SK-N-SH (cell line): ENCODE measurements around the gene CACUL1. TPM values are rescaled to one million over a fixed set of nuclear protein-coding genes. Genes with fewer than 3 reads are reported as not detected.

Experiments
- CTCF ChIA-PET: fragments of 300-600, 350-600 bp; formaldehyde crosslinking; extraction: SDS; loops from one replicate; lab custom pipeline; 2021; lab: Yijun Ruan, JAX
- POLR2A ChIA-PET: fragments of 350-600 bp; sonication (Branson Sonifier 250); formaldehyde crosslinking; extraction: SDS; loops from one replicate; lab custom pipeline; 2020; ENCODE audit warnings: antibody characterized with exemption, inconsistent platforms; lab: Yijun Ruan, JAX
- DNase-seq: peaks from one replicate; pipeline ENCODE4 v3.0.0; 2012
- H2AFZ ChIP-seq: fragments of 200-600 bp; sonication (generic); 2 replicates; pipeline ENCODE4 v1.8.1; 2016; ENCODE audit warnings: antibody characterized with exemption, mild to moderate bottlenecking, low read depth
- H3F3A ChIP-seq: fragments of 200-600 bp; sonication (generic); replicated peaks from 2 replicates; pipeline ENCODE3; 2016; ENCODE audit warnings: antibody characterized with exemption, mild to moderate bottlenecking; ENCODE audit not compliant: insufficient read depth
- H3K27ac ChIP-seq, 2 experiments: fragments of 200-500 bp in 1 of 2; fragments of 200-600 bp in 1 of 2; sonication (Bioruptor generic) in 1 of 2; sonication (generic), shearing (Covaris generic) in 1 of 2; 2 replicates each; pipeline versions ENCODE4 v1.5.1 to v1.6.1; 2014 to 2016; ENCODE audit warnings: low read depth in 2 of 2, inconsistent platforms in 1 of 2, low read length in 1 of 2, mild to moderate bottlenecking in 1 of 2, mixed read lengths in 1 of 2
- H3K27me3 ChIP-seq: fragments of 200-600 bp; sonication (generic), shearing (Covaris generic); 2 replicates; pipeline ENCODE4 v1.6.1; 2016; ENCODE audit warnings: mixed run types; ENCODE audit not compliant: insufficient read depth
- H3K36me3 ChIP-seq, 2 experiments: fragments of 200-500 bp in 1 of 2; fragments of 200-600 bp in 1 of 2; sonication (Bioruptor generic) in 1 of 2; sonication (generic) in 1 of 2; replicated peaks in 1 of 2; 2 replicates each; pipeline versions ENCODE3 to v1.5.1; 2014 to 2016; ENCODE audit warnings: low read length in 1 of 2, mild to moderate bottlenecking in 1 of 2; ENCODE audit not compliant: insufficient read depth in 2 of 2, control insufficient read depth in 1 of 2
- H3K4me1 ChIP-seq, 2 experiments: fragments of 200-500 bp in 1 of 2; fragments of 200-600 bp in 1 of 2; sonication (Bioruptor generic) in 1 of 2; sonication (generic), shearing (Covaris generic) in 1 of 2; 2 replicates each; pipeline versions ENCODE4 v1.5.1 to v1.6.1; 2014 to 2016; ENCODE audit warnings: low read depth in 1 of 2, low read length in 1 of 2, mixed run types in 1 of 2; ENCODE audit not compliant: insufficient read depth in 2 of 2, control insufficient read depth in 1 of 2
- H3K4me2 ChIP-seq: fragments of 200-600 bp; sonication (generic), shearing (Covaris generic); 2 replicates; pipeline ENCODE4 v1.6.1; 2017; ENCODE audit warnings: mixed run types
- H3K4me3 ChIP-seq, 2 experiments: fragments of 200-500 bp in 1 of 2; fragments of 200-600 bp in 1 of 2; sonication (Bioruptor generic) in 1 of 2; sonication (generic), shearing (Covaris generic) in 1 of 2; 2 replicates each; pipeline versions ENCODE4 v1.5.1 to v1.8.1; 2014 to 2016; ENCODE audit warnings: low read depth in 2 of 2, inconsistent platforms in 1 of 2, low read length in 1 of 2, mild to moderate bottlenecking in 1 of 2, mixed read lengths in 1 of 2, moderate library complexity in 1 of 2
- H3K79me2 ChIP-seq: fragments of 200-600 bp; sonication (generic); 2 replicates; pipeline ENCODE4 v1.8.1; 2017; ENCODE audit warnings: mild to moderate bottlenecking; ENCODE audit not compliant: insufficient read depth
- H3K9ac ChIP-seq: fragments of 200-600 bp; sonication (generic); 2 replicates; pipeline ENCODE4 v1.6.1; 2017; ENCODE audit warnings: mixed run types
- H3K9me2 ChIP-seq: fragments of 200-600 bp; sonication (generic); 2 replicates; pipeline ENCODE4 v1.6.1; 2017; ENCODE audit warnings: mixed run types
- H3K9me3 ChIP-seq: fragments of 200-600 bp; sonication (generic); 2 replicates; pipeline ENCODE4 v1.6.1; 2017; ENCODE audit warnings: mixed run types, mild to moderate bottlenecking, moderate library complexity
- H4K20me1 ChIP-seq: fragments of 200-600 bp; sonication (generic); 2 replicates; pipeline ENCODE4 v1.6.1; 2017; ENCODE audit warnings: mild to moderate bottlenecking, mixed run types; ENCODE audit not compliant: insufficient read depth
- EP300 ChIP-seq, 2 experiments: IDR thresholded peaks; 2 replicates each; pipeline versions ENCODE4 v1.4.0 to v1.6.1; 2012; ENCODE audit warnings: borderline replicate concordance in 1 of 2, low read depth in 1 of 2, low read length in 1 of 2
- EZH2phosphoT487 ChIP-seq: fragments of 200-600 bp; sonication (generic); IDR thresholded peaks from 2 replicates; pipeline ENCODE4 v1.6.1; 2017; ENCODE audit warnings: low read depth, mixed run types, mild to moderate bottlenecking, antibody characterized with exemption, moderate library complexity, borderline replicate concordance
- FOXM1 ChIP-seq: IDR thresholded peaks from 2 replicates; pipeline ENCODE4 v1.4.0; 2012; ENCODE audit warnings: low read depth, mild to moderate bottlenecking
- GATA2 ChIP-seq: sonication (generic); formaldehyde crosslinking; IDR thresholded peaks from 2 replicates; pipeline ENCODE4 v1.5.0; 2020; ENCODE audit warnings: mild to moderate bottlenecking, missing genetic modification reagents
- RCOR1 ChIP-seq: fragments of 150-350 bp; IDR thresholded peaks from 2 replicates; pipeline ENCODE4 v1.6.1; 2017; ENCODE audit warnings: antibody characterized with exemption, low read length
- RFX5 ChIP-seq: IDR thresholded peaks from 2 replicates; pipeline ENCODE4 v1.6.1; 2012; ENCODE audit warnings: mild to moderate bottlenecking, improper control_type of control experiment, low read length
- SIN3A ChIP-seq: IDR thresholded peaks from 2 replicates; pipeline ENCODE4 v1.6.1; 2012; ENCODE audit warnings: low read depth, mild to moderate bottlenecking, low read length, moderate library complexity, borderline replicate concordance
- SMC3 ChIP-seq: IDR thresholded peaks from 2 replicates; pipeline ENCODE4 v1.6.1; 2012; ENCODE audit warnings: low read depth, low read length, improper control_type of control experiment
- TEAD4 ChIP-seq: IDR thresholded peaks from 2 replicates; pipeline ENCODE4 v1.4.0; 2012; ENCODE audit warnings: mild to moderate bottlenecking, borderline replicate concordance; ENCODE audit not compliant: insufficient read depth
- YY1 ChIP-seq: IDR thresholded peaks from 2 replicates; pipeline ENCODE4 v1.4.0; 2012; ENCODE audit warnings: low read depth, mild to moderate bottlenecking
- WGBS: methylation state at CpG from one replicate; pipeline ENCODE4 v1.1.6; 2017; ENCODE audit warnings: low lambda C conversion rate; 5-methylcytosine and 5-hydroxymethylcytosine counted together
- polyA plus RNA-seq, 3 experiments: library from polyadenylated mRNA; depleted of rRNA; stranded (reverse); fragments of >200 nt; gene quantifications; 2 replicates each; pipeline ENCODE4 v1.2.3, GENCODE V29; 2012
- TF ChIP-seq, protein P1 (sequence below): IDR thresholded peaks from 2 replicates; pipeline ENCODE4; 2012
- TF ChIP-seq, protein P2 (sequence below): fragments of 150-350 bp; IDR thresholded peaks from 2 replicates; pipeline ENCODE4 v1.6.1; 2017; ENCODE audit warnings: antibody characterized with exemption, low read length, low read depth, borderline replicate concordance
- TF ChIP-seq, protein P3 (sequence below): fragments of 150-350 bp; IDR thresholded peaks from 2 replicates; pipeline ENCODE4 v1.6.1; 2016; ENCODE audit warnings: mild to moderate bottlenecking, low read depth, low read length
- TF ChIP-seq, protein P4 (sequence below): fragments of 200-600 bp; sonication (generic); IDR thresholded peaks from 2 replicates; pipeline ENCODE4 v1.6.1; 2017; ENCODE audit warnings: antibody characterized with exemption, mild to moderate bottlenecking, moderate library complexity

CACUL1 gene
- polyA plus RNA-seq, 1 of the 3 experiments (the other 2 are of a cell fraction), result 2.6 TPM

DNA sequence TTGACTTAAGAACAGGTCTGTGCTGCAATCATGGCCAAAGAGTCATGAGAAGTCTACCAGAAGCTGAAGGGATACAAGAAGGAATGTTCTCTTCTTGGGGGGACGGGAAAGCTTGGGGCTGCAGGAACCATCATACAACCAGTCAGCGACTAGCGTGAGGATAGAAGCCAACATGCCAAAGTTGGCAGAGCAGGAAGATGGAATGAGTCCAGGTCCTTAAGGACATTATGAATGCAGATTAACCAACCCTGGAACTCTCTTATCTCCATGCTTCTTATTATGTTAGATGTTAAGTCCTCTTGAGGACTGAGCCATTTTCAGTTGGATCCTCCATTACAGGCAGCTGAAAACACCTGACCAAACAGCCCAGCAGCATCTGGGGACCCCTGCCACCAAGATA is 17.2 kb upstream of the CACUL1 start:
- H3K27ac ChIP-seq, result no peak overlapping the region
- no peaks in the 10 kb centered on the region for H3K79me2 ChIP-seq
- no peaks in the 10 kb centered on the region for H3F3A ChIP-seq
- H3K9me2 ChIP-seq, result no peaks in the 10 kb centered on the region
- no peak overlapping the region for H2AFZ ChIP-seq
- no peaks in the 10 kb centered on the region for H3K27me3 ChIP-seq
- CTCF ChIA-PET, result interaction anchor here (0.9 to 1.7 kb wide), 4 partner anchors 18 to 229 kb away, joined by 3 to 6 read pairs (median 4); partner anchors contain the start of gene CACUL1
- DNase-seq, result no peak
- TF ChIP-seq FOXM1 (no peak), GATA2 (no peak), EZH2phosphoT487 (no peak), YY1 (no peak), SIN3A (no peak), RFX5 (no peak), RCOR1 (no peak), EP300 (IDR thresholded peaks at IDR 0.05; ENCODE audit: borderline replicate concordance in 1 of 2, low read depth in 1 of 2, low read length in 1 of 2) (no peak)
- TF ChIP-seq, protein P1, sequence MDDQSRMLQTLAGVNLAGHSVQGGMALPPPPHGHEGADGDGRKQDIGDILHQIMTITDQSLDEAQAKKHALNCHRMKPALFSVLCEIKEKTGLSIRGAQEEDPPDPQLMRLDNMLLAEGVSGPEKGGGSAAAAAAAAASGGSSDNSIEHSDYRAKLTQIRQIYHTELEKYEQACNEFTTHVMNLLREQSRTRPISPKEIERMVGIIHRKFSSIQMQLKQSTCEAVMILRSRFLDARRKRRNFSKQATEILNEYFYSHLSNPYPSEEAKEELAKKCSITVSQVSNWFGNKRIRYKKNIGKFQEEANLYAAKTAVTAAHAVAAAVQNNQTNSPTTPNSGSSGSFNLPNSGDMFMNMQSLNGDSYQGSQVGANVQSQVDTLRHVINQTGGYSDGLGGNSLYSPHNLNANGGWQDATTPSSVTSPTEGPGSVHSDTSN, result no peak
- TF ChIP-seq, all 33 proteins: peak for 0
- POLR2A ChIA-PET, result no interaction called here
- H3K4me1 ChIP-seq, result peaks cover 0 to 11% of the 10 kb centered on the region in 2 experiments; a peak in 2 of 4 replicates
- no peaks in the 10 kb centered on the region for H3K9me3 ChIP-seq
- 61% methylated on average over 3 of the region's 3 CpGs for WGBS
- no peak overlapping the region for H3K9ac ChIP-seq
- no peaks in the 10 kb centered on the region for H3K36me3 ChIP-seq
- no peak overlapping the region for H3K4me3 ChIP-seq
- no peaks in the 10 kb centered on the region for H4K20me1 ChIP-seq
- H3K4me2 ChIP-seq, result no peak overlapping the region

DNA sequence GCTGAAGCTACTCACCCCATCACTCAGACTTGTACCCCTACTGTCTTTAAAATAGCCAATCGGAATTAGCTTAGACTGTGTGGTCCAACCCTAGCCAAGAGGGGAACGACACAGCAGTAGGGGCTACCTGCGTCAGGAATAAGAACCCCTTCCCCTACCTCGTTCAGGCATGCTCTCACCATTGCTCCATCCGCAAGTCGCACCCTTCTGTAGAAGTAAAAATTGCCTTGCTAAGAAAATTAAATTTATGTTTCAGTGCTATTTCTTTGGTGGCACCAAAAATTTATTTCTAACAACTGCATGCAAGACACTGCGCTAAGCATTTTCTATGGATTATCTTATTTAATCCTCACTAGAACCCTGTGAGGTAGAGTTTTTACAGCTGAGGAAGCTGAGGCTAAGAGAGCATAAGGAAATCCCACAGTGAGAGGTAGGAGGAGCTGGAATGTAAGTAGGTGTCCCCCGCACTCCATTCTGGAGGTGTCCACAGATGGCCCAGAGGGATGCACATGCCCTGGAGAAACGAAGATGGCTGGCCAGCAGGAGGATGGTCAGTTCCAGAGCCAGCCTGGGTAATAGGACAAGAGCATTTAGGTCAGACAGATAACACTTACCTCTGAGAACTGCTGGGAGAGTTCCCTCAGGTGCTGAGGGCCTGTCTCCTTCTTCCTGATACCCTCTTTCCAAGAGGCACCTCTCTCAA is 15.3 kb upstream of the CACUL1 start:
- TF ChIP-seq, protein P2, sequence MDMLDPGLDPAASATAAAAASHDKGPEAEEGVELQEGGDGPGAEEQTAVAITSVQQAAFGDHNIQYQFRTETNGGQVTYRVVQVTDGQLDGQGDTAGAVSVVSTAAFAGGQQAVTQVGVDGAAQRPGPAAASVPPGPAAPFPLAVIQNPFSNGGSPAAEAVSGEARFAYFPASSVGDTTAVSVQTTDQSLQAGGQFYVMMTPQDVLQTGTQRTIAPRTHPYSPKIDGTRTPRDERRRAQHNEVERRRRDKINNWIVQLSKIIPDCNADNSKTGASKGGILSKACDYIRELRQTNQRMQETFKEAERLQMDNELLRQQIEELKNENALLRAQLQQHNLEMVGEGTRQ, result no peak
- TF ChIP-seq SMC3 (no peak), TEAD4 (no peak), GATA2 (no peak), FOXM1 (no peak)
- TF ChIP-seq, protein P3, sequence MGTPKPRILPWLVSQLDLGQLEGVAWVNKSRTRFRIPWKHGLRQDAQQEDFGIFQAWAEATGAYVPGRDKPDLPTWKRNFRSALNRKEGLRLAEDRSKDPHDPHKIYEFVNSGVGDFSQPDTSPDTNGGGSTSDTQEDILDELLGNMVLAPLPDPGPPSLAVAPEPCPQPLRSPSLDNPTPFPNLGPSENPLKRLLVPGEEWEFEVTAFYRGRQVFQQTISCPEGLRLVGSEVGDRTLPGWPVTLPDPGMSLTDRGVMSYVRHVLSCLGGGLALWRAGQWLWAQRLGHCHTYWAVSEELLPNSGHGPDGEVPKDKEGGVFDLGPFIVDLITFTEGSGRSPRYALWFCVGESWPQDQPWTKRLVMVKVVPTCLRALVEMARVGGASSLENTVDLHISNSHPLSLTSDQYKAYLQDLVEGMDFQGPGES, result no peak
- TF ChIP-seq, protein P4, sequence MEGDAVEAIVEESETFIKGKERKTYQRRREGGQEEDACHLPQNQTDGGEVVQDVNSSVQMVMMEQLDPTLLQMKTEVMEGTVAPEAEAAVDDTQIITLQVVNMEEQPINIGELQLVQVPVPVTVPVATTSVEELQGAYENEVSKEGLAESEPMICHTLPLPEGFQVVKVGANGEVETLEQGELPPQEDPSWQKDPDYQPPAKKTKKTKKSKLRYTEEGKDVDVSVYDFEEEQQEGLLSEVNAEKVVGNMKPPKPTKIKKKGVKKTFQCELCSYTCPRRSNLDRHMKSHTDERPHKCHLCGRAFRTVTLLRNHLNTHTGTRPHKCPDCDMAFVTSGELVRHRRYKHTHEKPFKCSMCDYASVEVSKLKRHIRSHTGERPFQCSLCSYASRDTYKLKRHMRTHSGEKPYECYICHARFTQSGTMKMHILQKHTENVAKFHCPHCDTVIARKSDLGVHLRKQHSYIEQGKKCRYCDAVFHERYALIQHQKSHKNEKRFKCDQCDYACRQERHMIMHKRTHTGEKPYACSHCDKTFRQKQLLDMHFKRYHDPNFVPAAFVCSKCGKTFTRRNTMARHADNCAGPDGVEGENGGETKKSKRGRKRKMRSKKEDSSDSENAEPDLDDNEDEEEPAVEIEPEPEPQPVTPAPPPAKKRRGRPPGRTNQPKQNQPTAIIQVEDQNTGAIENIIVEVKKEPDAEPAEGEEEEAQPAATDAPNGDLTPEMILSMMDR, result no peak

More for the DNA sequence above, 15.3 kb upstream of the CACUL1 start:
- no peaks in the 10 kb centered on the region for H3K79me2 ChIP-seq
- H3K4me3 ChIP-seq, result no peak overlapping the region
- H3K9me3 ChIP-seq, result no peaks in the 10 kb centered on the region
- no peak overlapping the region for H3K27ac ChIP-seq
- H3K4me2 ChIP-seq, result no peak overlapping the region
- H3F3A ChIP-seq, result no peaks in the 10 kb centered on the region
- DNase-seq, result no peak
- 56% methylated on average over 9 of the region's 9 CpGs for WGBS
- H3K27me3 ChIP-seq, result no peaks in the 10 kb centered on the region
- no peaks in the 10 kb centered on the region for H3K9me2 ChIP-seq
- H4K20me1 ChIP-seq, result no peaks in the 10 kb centered on the region
- CTCF ChIA-PET, result no interaction called here
- POLR2A ChIA-PET, result no interaction called here
- H3K9ac ChIP-seq, result no peak overlapping the region
- peaks cover 0 to 11% of the 10 kb centered on the region in 2 experiments; a peak in 2 of 4 replicates for H3K4me1 ChIP-seq
- no peaks in the 10 kb centered on the region for H3K36me3 ChIP-seq
- H2AFZ ChIP-seq, result no peak overlapping the region
